ENCODE results near the gene SORCS2. TPM values are rescaled to one million over a fixed set of nuclear protein-coding genes. Genes with fewer than 3 reads are reported as not detected.
A peak's percentile ranks its signal among the peaks of the same experiment; 100 is the strongest.

SORCS2 gene
- total and polyA plus RNA-seq, 2 of the 13 experiments (the other 11 are each of a cell fraction or from before 2014, with no cell fraction given): 0.82 to 1.0 TPM

- TF ChIP-seq ZFX (CRISPR knock-in tag; IDR thresholded peaks at IDR 0.05; ENCODE audit: low read depth): 0 out of 2 replicates have a peak, but pooled peaks have one; percentile 15
- TF ChIP-seq RELA (CRISPR knock-in tag; IDR thresholded peaks at IDR 0.05): no peak
- no peak for TF ChIP-seq USF2 (IDR thresholded peaks at IDR 0.05; ENCODE audit: low read depth, low read length)
- TF ChIP-seq USF2 (CRISPR knock-in tag; IDR thresholded peaks at IDR 0.05; ENCODE audit: borderline replicate concordance): no peak
- no peak for TF ChIP-seq PHF8 (CRISPR knock-in tag; IDR thresholded peaks at IDR 0.05)
- no peak for TF ChIP-seq CREB1 (IDR thresholded peaks at IDR 0.05)
- TF ChIP-seq CREB1 (CRISPR knock-in tag; IDR thresholded peaks at IDR 0.05): peak; percentile 41; the same call in 1 of the 2 replicates
- TF ChIP-seq KIAA2018 (CRISPR knock-in tag; IDR thresholded peaks at IDR 0.05; ENCODE audit: borderline replicate concordance): no peak
- TF ChIP-seq ZBTB42 (CRISPR knock-in tag; IDR thresholded peaks at IDR 0.05): no peak
- TF ChIP-seq ZBTB46 (CRISPR knock-in tag; IDR thresholded peaks at IDR 0.05; ENCODE audit: borderline replicate concordance): no peak
- no peak for TF ChIP-seq MEF2D (CRISPR knock-in tag; IDR thresholded peaks at IDR 0.05)
- no peak for TF ChIP-seq KAT2B (IDR thresholded peaks at IDR 0.05; ENCODE audit: borderline replicate concordance, low read depth, low read length)
- no peak for TF ChIP-seq ZNF280B (CRISPR knock-in tag; IDR thresholded peaks at IDR 0.05; ENCODE audit: borderline replicate concordance)
- TF ChIP-seq ZKSCAN8 (CRISPR knock-in tag; IDR thresholded peaks at IDR 0.05; ENCODE audit: borderline replicate concordance): no peak
- TF ChIP-seq AGO2 (optimal IDR thresholded peaks at IDR 0.05; ENCODE audit: low read depth, low read length): no peak
These were observed 371.9 kb downstream of the SORCS2 start (continued) for GRCh38 chr4:7564242-7564641.
